Measurements from ENCODE around the gene SEMA5A.

The SEMA5A gene

DNA sequence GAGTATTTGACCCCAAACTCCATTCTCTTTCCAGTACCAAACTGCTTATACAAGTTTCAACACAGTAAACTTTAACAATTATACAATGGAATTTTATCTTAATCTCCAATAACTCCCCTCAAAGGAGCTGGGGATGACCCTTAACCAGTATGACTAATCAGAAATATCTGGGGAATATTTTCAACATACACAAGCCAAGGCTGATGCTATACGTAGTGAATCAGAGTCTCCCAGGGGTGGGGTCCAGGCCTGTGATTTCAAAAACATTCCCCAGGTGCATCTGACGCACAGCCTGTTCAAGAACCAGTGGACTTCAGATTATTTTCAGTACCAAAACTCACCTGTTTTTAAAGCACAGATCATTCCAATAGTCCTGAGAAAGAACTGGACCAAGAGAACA is 11.8 kb upstream of the SEMA5A start:
- H3K4me2 ChIP-seq (ENCODE audit: low read depth, low read length) = no peak overlapping the region
- H3K27me3 ChIP-seq (replicated peaks; ENCODE audit: insufficient read depth, low read length) = no peaks in the 10 kb centered on the region
- H3F3A ChIP-seq (ENCODE audit: insufficient read depth, low read length) = no peaks in the 10 kb centered on the region
- H3K36me3 ChIP-seq (replicated peaks; ENCODE audit: insufficient read depth, low read length) = no peaks in the 10 kb centered on the region
- no peaks in the 10 kb centered on the region for H3K9me2 ChIP-seq (replicated peaks; ENCODE audit: insufficient read depth, low read length)
- no peaks in the 10 kb centered on the region for H4K20me1 ChIP-seq (ENCODE audit: insufficient read depth, low read length)
- H2AFZ ChIP-seq (ENCODE audit: low read length) = no peak overlapping the region
- H3K79me2 ChIP-seq (ENCODE audit: low read length) = no peaks in the 10 kb centered on the region
- H3K9ac ChIP-seq (ENCODE audit: low read length) = no peak overlapping the region
- no peak overlapping the region for H3K27ac ChIP-seq (ENCODE audit: low read length)
- H3K9me3 ChIP-seq (replicated peaks; ENCODE audit: insufficient read depth, low read length) = no peaks in the 10 kb centered on the region
- no peaks in the 10 kb centered on the region for H3K4me1 ChIP-seq (ENCODE audit: low read length)
- TF ChIP-seq EZH2 (optimal IDR thresholded peaks at IDR 0.05; ENCODE audit: low read depth, low read length) (no peak), EZH2phosphoT487 (IDR thresholded peaks at IDR 0.05; ENCODE audit: low read length) (no peak)
- TF ChIP-seq, protein P1, sequence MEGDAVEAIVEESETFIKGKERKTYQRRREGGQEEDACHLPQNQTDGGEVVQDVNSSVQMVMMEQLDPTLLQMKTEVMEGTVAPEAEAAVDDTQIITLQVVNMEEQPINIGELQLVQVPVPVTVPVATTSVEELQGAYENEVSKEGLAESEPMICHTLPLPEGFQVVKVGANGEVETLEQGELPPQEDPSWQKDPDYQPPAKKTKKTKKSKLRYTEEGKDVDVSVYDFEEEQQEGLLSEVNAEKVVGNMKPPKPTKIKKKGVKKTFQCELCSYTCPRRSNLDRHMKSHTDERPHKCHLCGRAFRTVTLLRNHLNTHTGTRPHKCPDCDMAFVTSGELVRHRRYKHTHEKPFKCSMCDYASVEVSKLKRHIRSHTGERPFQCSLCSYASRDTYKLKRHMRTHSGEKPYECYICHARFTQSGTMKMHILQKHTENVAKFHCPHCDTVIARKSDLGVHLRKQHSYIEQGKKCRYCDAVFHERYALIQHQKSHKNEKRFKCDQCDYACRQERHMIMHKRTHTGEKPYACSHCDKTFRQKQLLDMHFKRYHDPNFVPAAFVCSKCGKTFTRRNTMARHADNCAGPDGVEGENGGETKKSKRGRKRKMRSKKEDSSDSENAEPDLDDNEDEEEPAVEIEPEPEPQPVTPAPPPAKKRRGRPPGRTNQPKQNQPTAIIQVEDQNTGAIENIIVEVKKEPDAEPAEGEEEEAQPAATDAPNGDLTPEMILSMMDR (IDR thresholded peaks at IDR 0.05; ENCODE audit: low read length) = no peak
- no peak for DNase-seq
- H3K4me3 ChIP-seq (ENCODE audit: low read length) = no peak overlapping the region

DNA sequence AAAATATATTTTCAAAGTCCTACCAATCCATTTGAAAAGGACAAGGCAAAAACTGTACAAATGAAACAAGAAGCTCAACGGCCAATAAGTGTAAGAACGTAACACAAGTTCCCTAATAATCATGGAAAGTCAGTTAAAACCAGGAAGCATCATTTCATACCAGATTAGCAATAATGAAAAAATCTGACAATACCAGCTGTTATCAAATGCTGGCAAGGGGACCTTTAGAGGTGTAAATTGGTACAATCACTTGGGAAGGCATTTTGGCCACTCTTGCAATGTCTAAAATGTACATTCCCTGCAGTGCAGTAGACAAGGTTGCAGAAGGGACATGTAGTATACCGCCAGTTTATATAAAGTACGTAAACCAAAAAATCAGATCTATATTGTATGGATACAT is 10.1 kb upstream of the SEMA5A start:
- Histone ChIP-seq H3K9me3 (replicated peaks; ENCODE audit: insufficient read depth, low read length) (no peaks in the 10 kb centered on the region), H4K20me1 (ENCODE audit: insufficient read depth, low read length) (no peaks in the 10 kb centered on the region), H3K4me2 (ENCODE audit: low read depth, low read length) (no peak overlapping the region), H3K4me1 (ENCODE audit: low read length) (0 out of 2 replicates have a peak, but pooled peaks cover 4% of the 10 kb centered on the region), H2AFZ (ENCODE audit: low read length) (no peak overlapping the region), H3K9ac (ENCODE audit: low read length) (no peak overlapping the region), H3K36me3 (replicated peaks; ENCODE audit: insufficient read depth, low read length) (no peaks in the 10 kb centered on the region), H3K27ac (ENCODE audit: low read length) (no peak overlapping the region), H3F3A (ENCODE audit: insufficient read depth, low read length) (no peaks in the 10 kb centered on the region), H3K4me3 (ENCODE audit: low read length) (no peak overlapping the region), H3K79me2 (ENCODE audit: low read length) (no peaks in the 10 kb centered on the region), H3K9me2 (replicated peaks; ENCODE audit: insufficient read depth, low read length) (no peaks in the 10 kb centered on the region), H3K27me3 (replicated peaks; ENCODE audit: insufficient read depth, low read length) (no peaks in the 10 kb centered on the region)
- TF ChIP-seq, protein P1 (IDR thresholded peaks at IDR 0.05; ENCODE audit: low read length) = no peak
- no peak for TF ChIP-seq EZH2 (optimal IDR thresholded peaks at IDR 0.05; ENCODE audit: low read depth, low read length)
- no peak for TF ChIP-seq EZH2phosphoT487 (IDR thresholded peaks at IDR 0.05; ENCODE audit: low read length)
- no peak for DNase-seq

DNA sequence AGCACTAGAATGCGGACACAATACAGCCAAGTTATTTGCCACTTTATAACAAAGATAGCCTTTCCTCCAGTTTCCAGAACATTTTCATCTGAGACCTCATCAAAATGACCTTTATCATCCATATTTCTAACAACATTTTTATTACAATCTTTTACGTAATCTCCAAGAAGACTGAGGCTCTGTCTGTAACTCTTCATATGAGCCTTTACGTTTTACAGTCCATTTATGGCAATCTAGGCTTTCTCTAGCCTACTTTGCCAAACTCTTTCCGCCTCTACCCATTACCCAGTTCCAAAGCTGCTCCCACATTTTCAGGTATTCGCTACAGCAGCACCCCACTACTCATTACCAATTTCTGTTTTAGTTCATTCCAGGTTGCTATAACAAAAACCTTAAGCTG is 8.2 kb upstream of the SEMA5A start:
- H3K36me3 ChIP-seq (replicated peaks; ENCODE audit: insufficient read depth, low read length) = no peaks in the 10 kb centered on the region

More for the DNA sequence above, 8.2 kb upstream of the SEMA5A start:
- Histone ChIP-seq H3K27ac (ENCODE audit: low read length) (no peak overlapping the region), H2AFZ (ENCODE audit: low read length) (no peak overlapping the region), H3K79me2 (ENCODE audit: low read length) (no peaks in the 10 kb centered on the region), H3K9me2 (replicated peaks; ENCODE audit: insufficient read depth, low read length) (no peaks in the 10 kb centered on the region), H4K20me1 (ENCODE audit: insufficient read depth, low read length) (no peaks in the 10 kb centered on the region), H3K4me1 (ENCODE audit: low read length) (0 out of 2 replicates have a peak, but pooled peaks cover 4% of the 10 kb centered on the region), H3K9me3 (replicated peaks; ENCODE audit: insufficient read depth, low read length) (no peaks in the 10 kb centered on the region), H3F3A (ENCODE audit: insufficient read depth, low read length) (no peaks in the 10 kb centered on the region), H3K4me3 (ENCODE audit: low read length) (no peak overlapping the region), H3K27me3 (replicated peaks; ENCODE audit: insufficient read depth, low read length) (no peaks in the 10 kb centered on the region), H3K4me2 (ENCODE audit: low read depth, low read length) (no peak overlapping the region), H3K9ac (ENCODE audit: low read length) (no peak overlapping the region)
- DNase-seq = no peak
- TF ChIP-seq, protein P1 (IDR thresholded peaks at IDR 0.05; ENCODE audit: low read length) = no peak
- TF ChIP-seq EZH2 (optimal IDR thresholded peaks at IDR 0.05; ENCODE audit: low read depth, low read length) (no peak), EZH2phosphoT487 (IDR thresholded peaks at IDR 0.05; ENCODE audit: low read length) (no peak)

All from MM.1S (cell line).